Ovary (tissue), 9 donors: ENCODE results near the gene IFRD1. TPM values are rescaled to one million over a fixed set of nuclear protein-coding genes. Genes with fewer than 3 reads are reported as not detected.

Experiments used
- DNase-seq, 5 donors: peaks; one replicate each; pipeline ENCODE4 v3.0.0-alpha.2; 2019 to 2020
- H3K27ac ChIP-seq, 2 donors: fragments of 200-600 bp; one replicate each; pipeline versions ENCODE4 v1.5.1 to v1.8.0; 2019 to 2022
- H3K27me3 ChIP-seq: fragments of 200-600 bp; one replicate; pipeline ENCODE4 v1.8.0; 2022
- H3K36me3 ChIP-seq: fragments of 200-600 bp; sonication (generic); one replicate; pipeline ENCODE4 v1.5.1; 2019
- H3K4me1 ChIP-seq: one replicate; pipeline ENCODE4 v1.8.1; 2013; ENCODE audit warnings: mild to moderate bottlenecking, moderate library complexity; ENCODE audit not compliant: insufficient read depth
- H3K4me3 ChIP-seq: fragments of 200-600 bp; sonication (generic); one replicate; pipeline ENCODE4 v1.5.1; 2017
- H3K9me3 ChIP-seq, 2 donors: fragments of 200-600 bp in 1 of 2; sonication (generic) in 1 of 2; one replicate each; pipeline versions ENCODE4 v1.5.1 to v1.8.1; 2013 to 2019; ENCODE audit warnings: mild to moderate bottlenecking in 1 of 2, moderate library complexity in 1 of 2
- CTCF ChIP-seq, 3 donors: fragments of 450-650 bp in 2 of 3; fragments of 200-600 bp in 1 of 3; IDR thresholded peaks; one replicate each; pipeline versions ENCODE4 v1.5.1 to v1.8.0; 2016 to 2022; ENCODE audit warnings: antibody characterized with exemption in 3 of 3, mild to moderate bottlenecking in 1 of 3
- EP300 ChIP-seq: sonication (generic); formaldehyde crosslinking; IDR thresholded peaks from one replicate; pipeline ENCODE4 v1.6.1; 2017; ENCODE audit warnings: antibody characterized with exemption
- POLR2A ChIP-seq: fragments of 450-650 bp; IDR thresholded peaks from one replicate; pipeline ENCODE4 v1.6.1; 2017; ENCODE audit warnings: antibody characterized with exemption, mild to moderate bottlenecking, moderate library complexity
- WGBS, 3 donors: extraction: QIAGEN DNeasy Blood & Tissue Kit in 1 of 3; methylation state at CpG; one replicate each; pipeline versions ENCODE4 v1.1.5 to v1.1.7; 2013 to 2017; 5-methylcytosine and 5-hydroxymethylcytosine counted together
- intact Hi-C, 4 donors: fragments of 100-400 bp; cut with DNase I; formaldehyde crosslinking; loops; one replicate each; pipeline versions ENCODE4 v1.11.0 to v1.15.1; 2022 to 2023
- polyA plus RNA-seq, 2 donors: library from polyadenylated mRNA; stranded (reverse); fragments of 200-250 nt in 1 of 2; fragments of 350-450 nt in 1 of 2; fragmentation: Illumina TruSeq in 1 of 2; extraction: RNeasy Lipid Tissue Mini Kit (QIAGEN cat#74804) in 1 of 2; gene quantifications; one replicate each; pipeline ENCODE4 v1.2.3, GENCODE V29; 2013 to 2014
- total RNA-seq, 7 donors: library from RNA; depleted of rRNA in 2 of 7; stranded (reverse); fragments of >200 nt in 2 of 7; fragmentation: NEBNext Ultra II Directional in 3 of 7; extraction: Animal tissue kit (Norgen Biotek cat#: 25700) in 3 of 7; gene quantifications; one replicate each; pipeline versions ENCODE4 v1.1.0 to v1.2.4, GENCODE V29; 2016 to 2023
- donor health status: DM: no; HTN: no; CAD: no; lungs with moderate emphysema.
- donor health status: DM: no; HTN: no; CAD: no.
- donor health status: Bipolar disorder and iron deficiency.
- donor health status: DM: yes; HTN: yes; CAD: no.
- donor health status: DM: no; HTN: no; CAD: no.
- donor health status: DM: yes; HTN: yes; CAD: no.

The IFRD1 gene
- total and polyA plus RNA-seq, 9 donors = 21.2 to 75.1 (median 37.2) TPM

- H3K4me1 ChIP-seq = no peaks in the 10 kb centered on the region
- WGBS, 3 donors = 94 to 95% (median 95%) methylated on average over 3 of the region's 3 CpGs
- intact Hi-C loops = no loop called here
- H3K27ac ChIP-seq = no peak overlapping the region
- H3K36me3 ChIP-seq = no peaks in the 10 kb centered on the region
- TF ChIP-seq POLR2A (no peak), CTCF (IDR thresholded peaks at IDR 0.05) (no peak), EP300 (no peak)
- H3K9me3 ChIP-seq = no peaks in the 10 kb centered on the region
- H3K27me3 ChIP-seq = no peaks in the 10 kb centered on the region
- DNase-seq = no peak
- H3K4me3 ChIP-seq = no peak overlapping the region
These were observed 18.5 kb upstream of the IFRD1 start for GRCh38 chr7:112431803-112432202.

GRCh38 chr7:112433289-112433688, 17.0 kb upstream of the IFRD1 start:
- 66 to 92% (median 81%) methylated on average over 1 of the region's 1 CpG for WGBS, 3 donors
- H3K27ac ChIP-seq = no peak overlapping the region
- no peaks in the 10 kb centered on the region for H3K4me1 ChIP-seq
- no peaks in the 10 kb centered on the region for H3K9me3 ChIP-seq
- TF ChIP-seq CTCF (IDR thresholded peaks at IDR 0.05) (no peak), EP300 (no peak), POLR2A (no peak)
- no peak overlapping the region for H3K4me3 ChIP-seq
- DNase-seq = no peak
- H3K36me3 ChIP-seq = no peaks in the 10 kb centered on the region
- H3K27me3 ChIP-seq = no peaks in the 10 kb centered on the region
- intact Hi-C loops = no loop called here

GRCh38 chr7:112437072-112437471, 13.2 kb upstream of the IFRD1 start:
- H3K27ac ChIP-seq = no peak overlapping the region
- DNase-seq = no peak
- no peaks in the 10 kb centered on the region for H3K27me3 ChIP-seq
- intact Hi-C loops = no loop called here
- H3K36me3 ChIP-seq = no peaks in the 10 kb centered on the region
- no peak overlapping the region for H3K4me3 ChIP-seq
- WGBS, 3 donors = 80 to 86% (median 85%) methylated on average over 1 of the region's 1 CpG
- no peak for TF ChIP-seq CTCF (IDR thresholded peaks at IDR 0.05)
- no peak for TF ChIP-seq POLR2A
- TF ChIP-seq EP300 = no peak
- H3K9me3 ChIP-seq = no peaks in the 10 kb centered on the region
- H3K4me1 ChIP-seq = no peaks in the 10 kb centered on the region

GRCh38 chr7:112439476-112439875, 10.8 kb upstream of the IFRD1 start:
- Histone ChIP-seq H3K27ac (no peak overlapping the region), H3K9me3 (no peaks in the 10 kb centered on the region), H3K36me3 (no peaks in the 10 kb centered on the region), H3K4me3 (no peak overlapping the region), H3K4me1 (no peaks in the 10 kb centered on the region), H3K27me3 (no peaks in the 10 kb centered on the region)
- no peak for DNase-seq
- intact Hi-C loops = no loop called here
- TF ChIP-seq EP300 (no peak), CTCF (IDR thresholded peaks at IDR 0.05) (no peak), POLR2A (no peak)
- 98% methylated on average over 1 of the region's 1 CpG for WGBS, 3 donors

- WGBS, 3 donors = 94 to 100% (median 96%) methylated on average over 2 of the region's 2 CpGs
- intact Hi-C loops = no loop called here
- TF ChIP-seq CTCF (IDR thresholded peaks at IDR 0.05) = no peak
- TF ChIP-seq POLR2A = no peak
- TF ChIP-seq EP300 = no peak
These were observed 8.1 kb upstream of the IFRD1 start for GRCh38 chr7:112442210-112442609.

More at GRCh38 chr7:112442210-112442609, 8.1 kb upstream of the IFRD1 start:
- no peak overlapping the region for H3K27ac ChIP-seq
- DNase-seq = no peak
- H3K9me3 ChIP-seq = no peaks in the 10 kb centered on the region
- H3K27me3 ChIP-seq = no peaks in the 10 kb centered on the region
- H3K4me3 ChIP-seq = no peak overlapping the region
- no peaks in the 10 kb centered on the region for H3K36me3 ChIP-seq
- no peaks in the 10 kb centered on the region for H3K4me1 ChIP-seq
